Central memory CD4-positive, alpha-beta T cell (primary cell): ENCODE measurements around the gene NPY1R.

Experiments used
- DNase-seq: peaks from one replicate; pipeline ENCODE4 v3.0.0; 2022

NPY1R gene

GRCh38 chr4:163274861-163275260 is 57.5 kb downstream of the NPY1R start:
- no peak for DNase-seq
